SK-N-MC (cell line): Measurements from ENCODE around the gene LGALS9C.
"Not testable (repeated sequence)": the region's sequence is repeated elsewhere in the genome, so short reads cannot be mapped to it uniquely, and the experiment has no call there.

Experiments
- EZH2 ChIP-seq: fragments of 200-600 bp; sonication (generic); IDR thresholded peaks from one replicate; pipeline ENCODE4 v1.6.1; 2017; ENCODE audit warnings: antibody characterized with exemption
- POLR2AphosphoS5 ChIP-seq: IDR thresholded peaks from 2 replicates; pipeline ENCODE4 v1.6.1; 2012; ENCODE audit warnings: mild to moderate bottlenecking, low read depth, low read length, borderline replicate concordance

GRCh38 chr17:18530405-18530804 lies 53.8 kb downstream of the LGALS9C start:
- not testable (repeated sequence) for TF ChIP-seq EZH2, POLR2AphosphoS5
